Astrocyte (in vitro differentiated cells and primary cell): ENCODE results near the gene AMOTL2. TPM values are rescaled to one million over a fixed set of nuclear protein-coding genes. Genes with fewer than 3 reads are reported as not detected.

Experiments used
- DNase-seq: peaks from one replicate; pipeline ENCODE4 v3.0.0-alpha.2; 2010; ENCODE audit warnings: low read depth
- FAIRE-seq: peaks from 2 replicates; lab custom pipeline; 2011; peaks lifted over from hg19 to GRCh38; lab: Jason Lieb, UNC
- H2AFZ ChIP-seq: 2 replicates; pipeline ENCODE4 v1.6.0; 2012; ENCODE audit warnings: low read depth, low read length, inconsistent platforms
- H3K27ac ChIP-seq: 2 replicates; pipeline ENCODE4 v1.5.1; 2011; ENCODE audit warnings: low read depth, low read length, inconsistent platforms
- H3K27me3 ChIP-seq: 2 replicates; pipeline ENCODE4 v1.6.0; 2011; ENCODE audit warnings: low read length, inconsistent platforms; ENCODE audit not compliant: insufficient read depth
- H3K36me3 ChIP-seq: 2 replicates; pipeline ENCODE4 v1.5.1; 2011; ENCODE audit warnings: low read length, inconsistent platforms; ENCODE audit not compliant: insufficient read depth
- H3K4me1 ChIP-seq: 2 replicates; pipeline ENCODE4 v1.5.1; 2011; ENCODE audit warnings: low read length, inconsistent platforms; ENCODE audit not compliant: insufficient read depth
- H3K4me2 ChIP-seq: 2 replicates; pipeline ENCODE4 v1.6.0; 2012; ENCODE audit warnings: low read length, inconsistent platforms
- H3K4me3 ChIP-seq: 2 replicates; pipeline ENCODE4 v1.5.1; 2011; ENCODE audit warnings: low read depth, mild to moderate bottlenecking, low read length, inconsistent platforms; ENCODE audit not compliant: insufficient read depth
- H3K79me2 ChIP-seq: 2 replicates; pipeline ENCODE4 v1.6.0; 2012; ENCODE audit warnings: mild to moderate bottlenecking, low read length, inconsistent platforms; ENCODE audit not compliant: insufficient read depth
- H3K9ac ChIP-seq: 2 replicates; pipeline ENCODE4 v1.6.0; 2012; ENCODE audit warnings: mild to moderate bottlenecking, low read length, inconsistent platforms
- H3K9me3 ChIP-seq: 2 replicates; pipeline ENCODE4 v1.5.1; 2012; ENCODE audit warnings: low read depth, mild to moderate bottlenecking, low read length, inconsistent platforms; ENCODE audit not compliant: insufficient read depth
- H4K20me1 ChIP-seq: 2 replicates; pipeline ENCODE4 v1.6.0; 2012; ENCODE audit warnings: low read length, inconsistent platforms; ENCODE audit not compliant: insufficient read depth
- H3K27ac Mint-ChIP-seq: one replicate; pipeline ENCODE4 v1.8.0; 2021; ENCODE audit warnings: mild to moderate bottlenecking, mixed read lengths; ENCODE audit not compliant: unreplicated experiment
- H3K27me3 Mint-ChIP-seq: one replicate; pipeline ENCODE4 v1.8.0; 2021; ENCODE audit warnings: low read depth, mixed read lengths; ENCODE audit not compliant: unreplicated experiment
- H3K36me3 Mint-ChIP-seq: one replicate; pipeline ENCODE4 v1.8.0; 2021; ENCODE audit warnings: low read depth, mixed read lengths; ENCODE audit not compliant: unreplicated experiment
- H3K4me1 Mint-ChIP-seq: one replicate; pipeline ENCODE4 v1.8.0; 2021; ENCODE audit warnings: low read depth, mixed read lengths; ENCODE audit not compliant: unreplicated experiment
- H3K4me3 Mint-ChIP-seq: one replicate; pipeline ENCODE4 v1.8.0; 2021; ENCODE audit warnings: mild to moderate bottlenecking, moderate library complexity, mixed read lengths; ENCODE audit not compliant: unreplicated experiment
- H3K9me3 Mint-ChIP-seq: one replicate; pipeline ENCODE4 v1.8.0; 2021; ENCODE audit warnings: mild to moderate bottlenecking, mixed read lengths; ENCODE audit not compliant: unreplicated experiment
- CTCF ChIP-seq: IDR thresholded peaks from 2 replicates; pipeline ENCODE4 v1.5.1; 2011; ENCODE audit warnings: low read depth, mild to moderate bottlenecking, inconsistent platforms, low read length, moderate library complexity; ENCODE audit not compliant: insufficient read depth
- EZH2 ChIP-seq: IDR thresholded peaks from 2 replicates; pipeline ENCODE4 v1.6.1; 2012; ENCODE audit warnings: mild to moderate bottlenecking, low read length, inconsistent platforms; ENCODE audit not compliant: insufficient read depth
- total RNA-seq: library from RNA; stranded (reverse); gene quantifications from 2 replicates; pipeline ENCODE4 v1.2.1, GENCODE V29; 2021

AMOTL2 gene
- total RNA-seq, 1 donor from 2014 or later: 197 TPM

- no peaks in the 10 kb centered on the region for H4K20me1 ChIP-seq
- no peak overlapping the region for H2AFZ ChIP-seq
- H3K4me2 ChIP-seq: no peak overlapping the region
- no peak for FAIRE-seq
- peaks cover 28% of the 10 kb centered on the region for H3K4me1 ChIP-seq
- peaks cover 8% of the 10 kb centered on the region for H3K36me3 Mint-ChIP-seq
- H3K4me1 Mint-ChIP-seq: peaks cover 53% of the 10 kb centered on the region
- no peak overlapping the region for H3K4me3 Mint-ChIP-seq
- H3K9me3 Mint-ChIP-seq: peaks cover 2% of the 10 kb centered on the region
- H3K27ac Mint-ChIP-seq: no peak overlapping the region
- no peak for DNase-seq
- H3K27me3 Mint-ChIP-seq: no peaks in the 10 kb centered on the region
- H3K9ac ChIP-seq: no peak overlapping the region
- no peaks in the 10 kb centered on the region for H3K36me3 ChIP-seq
- no peak overlapping the region for H3K4me3 ChIP-seq
- H3K79me2 ChIP-seq: no peaks in the 10 kb centered on the region
- no peaks in the 10 kb centered on the region for H3K27me3 ChIP-seq
- no peak for TF ChIP-seq EZH2
- no peak for TF ChIP-seq CTCF
- H3K27ac ChIP-seq: no peak overlapping the region
- H3K9me3 ChIP-seq: no peaks in the 10 kb centered on the region
These were observed 52.0 kb downstream of the AMOTL2 start for GRCh38 chr3:134322286-134322685.

- H3K27ac Mint-ChIP-seq: peak overlapping the region; percentile 58
- peaks cover 2% of the 10 kb centered on the region for H3K9me3 Mint-ChIP-seq
- no peaks in the 10 kb centered on the region for H3K79me2 ChIP-seq
- no peaks in the 10 kb centered on the region for H3K36me3 ChIP-seq
- H4K20me1 ChIP-seq: no peaks in the 10 kb centered on the region
- no peak overlapping the region for H2AFZ ChIP-seq
- H3K4me2 ChIP-seq: peak overlapping the region; percentile 13
- no peak overlapping the region for H3K4me3 ChIP-seq
- no peak overlapping the region for H3K4me3 Mint-ChIP-seq
- peaks cover 51% of the 10 kb centered on the region for H3K4me1 Mint-ChIP-seq
- no peak for TF ChIP-seq EZH2
- TF ChIP-seq CTCF: no peak
- peaks cover 8% of the 10 kb centered on the region for H3K36me3 Mint-ChIP-seq
- no peaks in the 10 kb centered on the region for H3K9me3 ChIP-seq
- no peak overlapping the region for H3K9ac ChIP-seq
- H3K27me3 Mint-ChIP-seq: no peaks in the 10 kb centered on the region
- H3K4me1 ChIP-seq: peaks cover 26% of the 10 kb centered on the region
- DNase-seq: peak; percentile 71
- H3K27ac ChIP-seq: no peak overlapping the region
- no peak for FAIRE-seq
- H3K27me3 ChIP-seq: no peaks in the 10 kb centered on the region
These were observed 53.5 kb downstream of the AMOTL2 start for GRCh38 chr3:134320749-134321148.

GRCh38 chr3:134319931-134320330 lies 54.3 kb downstream of the AMOTL2 start:
- Histone ChIP-seq H3K36me3 (no peaks in the 10 kb centered on the region), H3K9ac (no peak overlapping the region), H3K9me3 (no peaks in the 10 kb centered on the region), H3K4me3 (no peak overlapping the region), H2AFZ (no peak overlapping the region), H3K4me2 (no peak overlapping the region), H3K79me2 (no peaks in the 10 kb centered on the region), H4K20me1 (no peaks in the 10 kb centered on the region), H3K4me1 (peaks cover 32% of the 10 kb centered on the region), H3K27me3 (no peaks in the 10 kb centered on the region), H3K27ac (no peak overlapping the region)
- FAIRE-seq: no peak
- DNase-seq: no peak
- Mint-ChIP-seq H3K9me3 (no peaks in the 10 kb centered on the region), H3K4me1 (peaks cover 53% of the 10 kb centered on the region), H3K4me3 (no peak overlapping the region), H3K27me3 (no peaks in the 10 kb centered on the region), H3K27ac (no peak overlapping the region), H3K36me3 (peaks cover 5% of the 10 kb centered on the region)
- no peak for TF ChIP-seq CTCF
- TF ChIP-seq EZH2: no peak
